OCI-LY7 (cell line): ENCODE data around the gene SDHA. TPM values are rescaled to one million over a fixed set of nuclear protein-coding genes. Genes with fewer than 3 reads are reported as not detected.

ENCODE experiments used
- BruUV-seq: library from RNA; stranded (reverse); fragments of 400-500 nt; replicated peaks from 2 replicates; lab custom pipeline; 2021; lab: Mats Ljungman, UMichigan
- CTCF ChIA-PET: fragments of 300-600 bp; sonication (Branson Sonifier 250); formaldehyde crosslinking; loops from one replicate; lab custom pipeline; 2022; ENCODE audit warnings: antibody characterized with exemption; ENCODE audit not compliant: unreplicated experiment; lab: Charles Lee
- POLR2A ChIA-PET: fragments of 300-600 bp; sonication (Branson Sonifier 250); formaldehyde crosslinking; loops from one replicate; lab custom pipeline; 2022; ENCODE audit warnings: antibody characterized with exemption; lab: Charles Lee
- DNase-seq: peaks from one replicate; pipeline ENCODE4 v3.0.0-alpha.2; 2015; ENCODE audit warnings: low spot score
- H2AFZ ChIP-seq: fragments of 200-600 bp; sonication (generic), shearing (Covaris generic); 2 replicates; pipeline ENCODE4 v1.6.1; 2014; ENCODE audit warnings: mild to moderate bottlenecking, antibody characterized with exemption, low read length, moderate library complexity
- H3K27ac ChIP-seq: fragments of 200-600 bp; sonication (generic); 2 replicates; pipeline ENCODE4 v1.5.1; 2014; ENCODE audit warnings: mixed run types, low read depth, mild to moderate bottlenecking, moderate library complexity, low read length, inconsistent platforms; ENCODE audit not compliant: poor library complexity, severe bottlenecking
- H3K36me3 ChIP-seq: fragments of 200-600 bp; sonication (generic); 2 replicates; pipeline ENCODE4 v1.6.1; 2014; ENCODE audit warnings: mild to moderate bottlenecking, antibody characterized with exemption, low read length, moderate library complexity, mixed read lengths; ENCODE audit not compliant: insufficient read depth
- H3K4me1 ChIP-seq: fragments of 200-600 bp; sonication (generic); 2 replicates; pipeline ENCODE4 v1.5.1; 2014; ENCODE audit warnings: mild to moderate bottlenecking, low read length; ENCODE audit not compliant: insufficient read depth, poor library complexity, severe bottlenecking
- H3K4me2 ChIP-seq: fragments of 200-600 bp; sonication (generic); 2 replicates; pipeline ENCODE4 v1.6.1; 2014; ENCODE audit warnings: mild to moderate bottlenecking, low read length
- H3K4me3 ChIP-seq: fragments of 200-600 bp; sonication (generic); 2 replicates; pipeline ENCODE4 v1.5.1; 2014; ENCODE audit warnings: mild to moderate bottlenecking, low read depth, low read length; ENCODE audit not compliant: poor library complexity, severe bottlenecking
- H3K79me2 ChIP-seq: fragments of 200-600 bp; sonication (generic); 2 replicates; pipeline ENCODE4 v1.6.1; 2016; ENCODE audit warnings: low read depth, mild to moderate bottlenecking, low read length, moderate library complexity, mixed read lengths; ENCODE audit not compliant: insufficient read depth
- H3K9me2 ChIP-seq: fragments of 200-600 bp; sonication (generic); 2 replicates; pipeline ENCODE4 v1.6.1; 2016; ENCODE audit warnings: mild to moderate bottlenecking, low read length, mixed read lengths; ENCODE audit not compliant: insufficient read depth
- H3K9me3 ChIP-seq: fragments of 200-600 bp; sonication (generic); 2 replicates; pipeline ENCODE4 v1.6.1; 2014; ENCODE audit warnings: mild to moderate bottlenecking, mixed run types, low read length, mixed read lengths
- H4K20me1 ChIP-seq: fragments of 200-600 bp; sonication (generic); 2 replicates; pipeline ENCODE4 v1.6.1; 2014; ENCODE audit warnings: mild to moderate bottlenecking, antibody characterized with exemption, low read length, moderate library complexity, mixed read lengths; ENCODE audit not compliant: insufficient read depth
- EZH2phosphoT487 ChIP-seq: fragments of 200-600 bp; sonication (generic); IDR thresholded peaks from 2 replicates; pipeline ENCODE4 v1.6.1; 2018; ENCODE audit warnings: low read depth, borderline replicate concordance, mild to moderate bottlenecking, mixed run types, antibody characterized with exemption, low read length, moderate library complexity, mixed read lengths
- intact Hi-C: fragments of 100-400 bp; cut with micrococcal nuclease; formaldehyde crosslinking; loops from one replicate; pipeline ENCODE4 v1.10.0; 2022; ENCODE audit not compliant: unreplicated experiment
- total RNA-seq, 2 experiments: library from RNA; depleted of rRNA in 1 of 2; stranded (reverse); fragments of >200 nt in 1 of 2; shearing (Covaris generic) in 1 of 2; gene quantifications; 2 replicates each; pipeline ENCODE4 v1.2.3, GENCODE V29; 2014 to 2022
- TF ChIP-seq, protein P1 (sequence below): fragments of 200-600 bp; sonication (generic); conservative IDR thresholded peaks from 2 replicates; pipeline ENCODE4 v1.5.1; 2014; ENCODE audit warnings: mild to moderate bottlenecking, antibody characterized with exemption, low read length, moderate library complexity, mixed read lengths

Gene SDHA
- total RNA-seq, 2 experiments from 2014 or later = 147 to 167 TPM

DNA sequence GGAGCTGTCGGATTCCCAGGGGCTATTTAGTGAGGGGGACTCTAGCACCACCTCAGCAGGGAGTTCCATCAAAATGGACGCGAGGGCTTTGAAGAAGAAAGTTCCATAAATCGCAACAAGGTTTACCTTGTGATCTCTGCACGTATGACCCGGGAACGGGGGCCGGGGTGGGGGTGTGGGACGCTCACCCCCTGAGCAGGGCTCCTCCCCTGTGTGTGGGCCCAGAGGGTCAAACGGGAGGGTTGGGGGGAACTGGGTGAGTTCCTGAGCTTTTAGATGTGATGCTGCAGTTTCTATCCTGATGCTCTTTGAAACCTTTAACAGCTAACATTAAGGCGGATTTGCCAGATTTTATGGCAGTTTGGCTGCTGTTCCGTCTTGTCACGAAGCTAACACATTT, 45.7 kb upstream of the SDHA start:
- POLR2A ChIA-PET = no interaction called here
- no peak overlapping the region for H3K4me3 ChIP-seq
- no TSS peak for BruUV-seq
- no peaks in the 10 kb centered on the region for H3K79me2 ChIP-seq
- H4K20me1 ChIP-seq = no peaks in the 10 kb centered on the region
- no peaks in the 10 kb centered on the region for H3K9me3 ChIP-seq
- H3K27ac ChIP-seq = no peak overlapping the region
- H3K9me2 ChIP-seq = no peaks in the 10 kb centered on the region
- no peak overlapping the region for H3K4me2 ChIP-seq
- TF ChIP-seq EZH2phosphoT487 = no peak
- TF ChIP-seq, protein P1, sequence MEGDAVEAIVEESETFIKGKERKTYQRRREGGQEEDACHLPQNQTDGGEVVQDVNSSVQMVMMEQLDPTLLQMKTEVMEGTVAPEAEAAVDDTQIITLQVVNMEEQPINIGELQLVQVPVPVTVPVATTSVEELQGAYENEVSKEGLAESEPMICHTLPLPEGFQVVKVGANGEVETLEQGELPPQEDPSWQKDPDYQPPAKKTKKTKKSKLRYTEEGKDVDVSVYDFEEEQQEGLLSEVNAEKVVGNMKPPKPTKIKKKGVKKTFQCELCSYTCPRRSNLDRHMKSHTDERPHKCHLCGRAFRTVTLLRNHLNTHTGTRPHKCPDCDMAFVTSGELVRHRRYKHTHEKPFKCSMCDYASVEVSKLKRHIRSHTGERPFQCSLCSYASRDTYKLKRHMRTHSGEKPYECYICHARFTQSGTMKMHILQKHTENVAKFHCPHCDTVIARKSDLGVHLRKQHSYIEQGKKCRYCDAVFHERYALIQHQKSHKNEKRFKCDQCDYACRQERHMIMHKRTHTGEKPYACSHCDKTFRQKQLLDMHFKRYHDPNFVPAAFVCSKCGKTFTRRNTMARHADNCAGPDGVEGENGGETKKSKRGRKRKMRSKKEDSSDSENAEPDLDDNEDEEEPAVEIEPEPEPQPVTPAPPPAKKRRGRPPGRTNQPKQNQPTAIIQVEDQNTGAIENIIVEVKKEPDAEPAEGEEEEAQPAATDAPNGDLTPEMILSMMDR = no peak
- DNase-seq = no peak
- intact Hi-C loops = no loop called here
- CTCF ChIA-PET = no interaction called here
- no peak overlapping the region for H2AFZ ChIP-seq
- H3K36me3 ChIP-seq = no peaks in the 10 kb centered on the region
- no peaks in the 10 kb centered on the region for H3K4me1 ChIP-seq

DNA sequence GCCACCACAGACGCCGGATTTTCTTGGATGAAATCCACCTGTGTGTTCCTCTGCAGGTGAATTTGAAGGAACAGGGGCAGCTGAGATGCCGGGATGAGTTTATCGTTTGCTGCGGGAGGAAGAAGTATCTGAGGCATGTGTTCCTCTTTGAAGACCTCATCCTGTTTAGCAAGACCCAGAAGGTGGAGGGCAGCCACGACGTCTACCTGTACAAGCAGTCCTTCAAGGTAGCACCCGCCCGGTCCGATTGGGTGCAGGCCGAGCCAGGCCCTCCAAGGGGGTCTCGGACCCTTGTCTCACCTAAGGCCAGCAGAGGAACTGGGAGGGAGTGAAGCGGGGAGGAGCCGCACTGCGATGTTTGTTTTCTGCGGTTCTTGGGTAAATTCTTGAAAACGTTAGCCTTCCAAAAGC, 45.3 kb upstream of the SDHA start:
- CTCF ChIA-PET = no interaction called here
- H3K36me3 ChIP-seq = no peaks in the 10 kb centered on the region
- no peak overlapping the region for H2AFZ ChIP-seq
- no peaks in the 10 kb centered on the region for H4K20me1 ChIP-seq
- no peak overlapping the region for H3K4me3 ChIP-seq
- no peak for DNase-seq
- no TSS peak for BruUV-seq
- POLR2A ChIA-PET = no interaction called here
- intact Hi-C loops = no loop called here
- no peak overlapping the region for H3K4me2 ChIP-seq
- TF ChIP-seq, protein P1 = no peak
- TF ChIP-seq EZH2phosphoT487 = no peak
- H3K79me2 ChIP-seq = no peaks in the 10 kb centered on the region
- H3K27ac ChIP-seq = no peak overlapping the region
- H3K4me1 ChIP-seq = no peaks in the 10 kb centered on the region
- no peaks in the 10 kb centered on the region for H3K9me3 ChIP-seq
- H3K9me2 ChIP-seq = no peaks in the 10 kb centered on the region

DNA sequence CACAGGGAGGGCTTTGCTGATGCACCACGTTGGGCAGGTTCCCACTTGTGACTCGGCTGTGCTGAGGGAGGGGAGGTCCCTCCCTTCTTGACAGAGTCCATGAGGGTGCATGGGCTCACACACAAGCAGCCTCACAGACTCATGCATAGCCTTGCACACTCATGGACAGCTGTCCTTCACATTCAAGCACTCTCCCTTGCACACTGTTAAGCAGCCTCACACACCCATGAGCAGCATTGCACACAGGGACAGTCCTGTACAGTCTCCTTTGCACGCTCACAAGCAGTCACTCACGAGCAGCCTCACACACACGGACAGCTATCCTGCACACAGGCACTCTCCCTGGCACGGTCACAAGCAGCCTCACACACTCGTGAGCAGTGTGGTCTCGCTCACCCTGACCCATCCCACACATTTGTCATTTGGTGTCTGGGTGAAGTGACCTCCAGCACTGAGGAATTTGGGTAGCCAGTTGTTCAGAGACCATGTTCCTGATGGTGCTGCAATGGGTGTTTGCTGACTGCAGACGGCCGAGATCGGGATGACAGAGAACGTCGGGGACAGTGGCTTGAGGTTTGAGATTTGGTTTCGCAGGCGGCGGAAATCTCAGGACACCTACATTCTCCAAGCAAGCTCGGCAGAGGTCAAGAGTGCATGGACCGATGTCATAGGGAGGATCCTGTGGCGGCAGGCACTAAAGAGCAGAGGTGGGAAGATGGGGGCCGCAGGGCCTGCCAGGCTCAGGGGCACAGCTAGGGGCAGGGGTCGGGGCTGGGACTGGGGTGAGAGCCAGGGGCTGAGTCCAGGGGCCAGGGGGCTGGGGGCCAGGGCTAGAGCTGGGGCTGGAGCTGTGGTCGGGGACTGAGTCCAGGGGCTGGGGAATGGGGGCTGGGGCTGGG, 44.5 kb upstream of the SDHA start:
- BruUV-seq = no TSS peak
- Histone ChIP-seq H2AFZ (no peak overlapping the region), H3K4me3 (no peak overlapping the region), H3K27ac (no peak overlapping the region), H3K9me2 (no peaks in the 10 kb centered on the region), H3K9me3 (no peaks in the 10 kb centered on the region), H3K36me3 (no peaks in the 10 kb centered on the region), H3K4me1 (no peaks in the 10 kb centered on the region), H3K79me2 (no peaks in the 10 kb centered on the region), H4K20me1 (no peaks in the 10 kb centered on the region), H3K4me2 (no peak overlapping the region)
- CTCF ChIA-PET = no interaction called here
- intact Hi-C loops = no loop called here
- POLR2A ChIA-PET = no interaction called here
- no peak for DNase-seq
- no peak for TF ChIP-seq EZH2phosphoT487
- TF ChIP-seq, protein P1 = no peak
